ENCODE data around the gene CPXM2.

The CPXM2 gene

GRCh38 chr10:123859653-123860050 lies 32.0 kb downstream of the CPXM2 start:
- TF ChIP-seq MAX (IDR thresholded peaks at IDR 0.05) (no peak), NFIC (IDR thresholded peaks at IDR 0.05) (no peak), CREB1 (IDR thresholded peaks at IDR 0.05; ENCODE audit: low read depth) (no peak), CEBPB (IDR thresholded peaks at IDR 0.05) (no peak)

- TF ChIP-seq ZBTB7A (IDR thresholded peaks at IDR 0.05; ENCODE audit: low read depth) (no peak), USF1 (IDR thresholded peaks at IDR 0.05) (no peak), RAD21 (IDR thresholded peaks at IDR 0.05; ENCODE audit: low read depth) (no peak), REST (IDR thresholded peaks at IDR 0.05; ENCODE audit: low read depth) (no peak), MAX (IDR thresholded peaks at IDR 0.05) (no peak), NFIC (IDR thresholded peaks at IDR 0.05) (no peak), CEBPB (IDR thresholded peaks at IDR 0.05) (no peak), EP300 (IDR thresholded peaks at IDR 0.05; ENCODE audit: borderline replicate concordance) (no peak)
These were observed 32.5 kb downstream of the CPXM2 start for GRCh38 chr10:123858907-123859652.

- TF ChIP-seq YY1 (IDR thresholded peaks at IDR 0.05; ENCODE audit: low read depth) (no peak), TEAD4 (IDR thresholded peaks at IDR 0.05) (no peak), EP300 (IDR thresholded peaks at IDR 0.05; ENCODE audit: borderline replicate concordance) (no peak)
These were observed 33.4 kb downstream of the CPXM2 start for GRCh38 chr10:123858077-123858681.

- no peak for TF ChIP-seq CREB1 (IDR thresholded peaks at IDR 0.05; ENCODE audit: low read depth)
- no peak for TF ChIP-seq ZBTB7A (IDR thresholded peaks at IDR 0.05; ENCODE audit: low read depth)
- TF ChIP-seq TAF1 (IDR thresholded peaks at IDR 0.05; ENCODE audit: low read depth): no peak
- no peak for TF ChIP-seq USF1 (IDR thresholded peaks at IDR 0.05)
- no peak for TF ChIP-seq REST (IDR thresholded peaks at IDR 0.05; ENCODE audit: low read depth)
- TF ChIP-seq EGR1 (IDR thresholded peaks at IDR 0.05): no peak
- TF ChIP-seq YY1 (IDR thresholded peaks at IDR 0.05; ENCODE audit: low read depth): no peak
- TF ChIP-seq NFIC (IDR thresholded peaks at IDR 0.05): no peak
- TF ChIP-seq TEAD4 (IDR thresholded peaks at IDR 0.05): no peak
- no peak for TF ChIP-seq FOXM1 (IDR thresholded peaks at IDR 0.05; ENCODE audit: borderline replicate concordance, low read depth)
- TF ChIP-seq TCF12 (IDR thresholded peaks at IDR 0.05; ENCODE audit: low read depth): no peak
- TF ChIP-seq EP300 (IDR thresholded peaks at IDR 0.05; ENCODE audit: borderline replicate concordance): no peak
- TF ChIP-seq RAD21 (IDR thresholded peaks at IDR 0.05; ENCODE audit: low read depth): no peak
- no peak for TF ChIP-seq MAX (IDR thresholded peaks at IDR 0.05)
- TF ChIP-seq CEBPB (IDR thresholded peaks at IDR 0.05): no peak
These were observed 34.0 kb downstream of the CPXM2 start for GRCh38 chr10:123857616-123858015.

- TF ChIP-seq USF1 (IDR thresholded peaks at IDR 0.05): no peak
- no peak for TF ChIP-seq NFIC (IDR thresholded peaks at IDR 0.05)
- TF ChIP-seq MAX (IDR thresholded peaks at IDR 0.05): no peak
- TF ChIP-seq FOXM1 (IDR thresholded peaks at IDR 0.05; ENCODE audit: borderline replicate concordance, low read depth): no peak
- no peak for TF ChIP-seq REST (IDR thresholded peaks at IDR 0.05; ENCODE audit: low read depth)
- TF ChIP-seq EGR1 (IDR thresholded peaks at IDR 0.05): no peak
- TF ChIP-seq CREB1 (IDR thresholded peaks at IDR 0.05; ENCODE audit: low read depth): no peak
- TF ChIP-seq TCF12 (IDR thresholded peaks at IDR 0.05; ENCODE audit: low read depth): no peak
- TF ChIP-seq TAF1 (IDR thresholded peaks at IDR 0.05; ENCODE audit: low read depth): no peak
- no peak for TF ChIP-seq ZBTB7A (IDR thresholded peaks at IDR 0.05; ENCODE audit: low read depth)
- no peak for TF ChIP-seq CEBPB (IDR thresholded peaks at IDR 0.05)
- no peak for TF ChIP-seq TEAD4 (IDR thresholded peaks at IDR 0.05)
- TF ChIP-seq YY1 (IDR thresholded peaks at IDR 0.05; ENCODE audit: low read depth): no peak
- TF ChIP-seq EP300 (IDR thresholded peaks at IDR 0.05; ENCODE audit: borderline replicate concordance): no peak
- TF ChIP-seq RAD21 (IDR thresholded peaks at IDR 0.05; ENCODE audit: low read depth): no peak
These were observed 36.5 kb downstream of the CPXM2 start for GRCh38 chr10:123855008-123855684.

Data from Ishikawa (cell line).